ENCODE measurements around the gene AMBRA1.

The AMBRA1 gene

GRCh38 chr11:46445192-46445919 is 148.5 kb downstream of the AMBRA1 start:
- no peak for DNase-seq (ENCODE audit: low read depth in 2 of 2)

GRCh38 chr11:46444305-46444704 is 149.5 kb downstream of the AMBRA1 start:
- DNase-seq (ENCODE audit: low read depth in 2 of 2): no peak

- DNase-seq (ENCODE audit: low read depth in 2 of 2): no peak
Measured at GRCh38 chr11:46438211-46438610, 155.6 kb downstream of the AMBRA1 start.

- no peak for DNase-seq (ENCODE audit: low read depth in 2 of 2)
Measured at GRCh38 chr11:46437122-46437689, 156.6 kb downstream of the AMBRA1 start.

- DNase-seq (ENCODE audit: low read depth in 2 of 2): no peak
Measured at GRCh38 chr11:46436113-46436512, 157.7 kb downstream of the AMBRA1 start.

- no peak for DNase-seq (ENCODE audit: low read depth in 2 of 2)
Measured at GRCh38 chr11:46435679-46436078, 158.1 kb downstream of the AMBRA1 start.

GRCh38 chr11:46431211-46431610 is 162.6 kb downstream of the AMBRA1 start:
- no peak for DNase-seq (ENCODE audit: low read depth in 2 of 2)

- no peak for DNase-seq (ENCODE audit: low read depth in 2 of 2)
Measured at GRCh38 chr11:46429717-46430116, 164.1 kb downstream of the AMBRA1 start.

- DNase-seq (ENCODE audit: low read depth in 2 of 2): no peak
Measured at GRCh38 chr11:46427364-46427763, 166.5 kb downstream of the AMBRA1 start.

- DNase-seq (ENCODE audit: low read depth in 2 of 2): no peak
Measured at GRCh38 chr11:46426233-46426991, 167.4 kb downstream of the AMBRA1 start.

GRCh38 chr11:46422588-46422987 is 171.2 kb downstream of the AMBRA1 start:
- no peak for DNase-seq (ENCODE audit: low read depth in 2 of 2)

- DNase-seq (ENCODE audit: low read depth in 2 of 2): no peak
Measured at GRCh38 chr11:46421257-46421880, 172.5 kb downstream of the AMBRA1 start.

GRCh38 chr11:46420513-46420912 is 173.3 kb downstream of the AMBRA1 start:
- DNase-seq (ENCODE audit: low read depth in 2 of 2): no peak

GRCh38 chr11:46418751-46419150 is 175.1 kb downstream of the AMBRA1 start:
- no peak for DNase-seq (ENCODE audit: low read depth in 2 of 2)

GRCh38 chr11:46417711-46418110 is 176.1 kb downstream of the AMBRA1 start:
- DNase-seq (ENCODE audit: low read depth in 2 of 2): no peak

- DNase-seq (ENCODE audit: low read depth in 2 of 2): no peak
Measured at GRCh38 chr11:46414879-46415278, 178.9 kb downstream of the AMBRA1 start.

- no peak for DNase-seq (ENCODE audit: low read depth in 2 of 2)
Measured at GRCh38 chr11:46414466-46414796, 179.4 kb downstream of the AMBRA1 start.

GRCh38 chr11:46413760-46414465 is 179.9 kb downstream of the AMBRA1 start:
- DNase-seq (ENCODE audit: low read depth in 2 of 2): no peak

GRCh38 chr11:46410021-46410420 is 183.8 kb downstream of the AMBRA1 start:
- no peak for DNase-seq (ENCODE audit: low read depth in 2 of 2)

- no peak for DNase-seq (ENCODE audit: low read depth in 2 of 2)
Measured at GRCh38 chr11:46408407-46408986, 185.3 kb downstream of the AMBRA1 start.

- DNase-seq (ENCODE audit: low read depth in 2 of 2): no peak
Measured at GRCh38 chr11:46407635-46408034, 186.2 kb downstream of the AMBRA1 start.
